ENCODE measurements around the gene HECA. TPM values are rescaled to one million over a fixed set of nuclear protein-coding genes. Genes with fewer than 3 reads are reported as not detected.

HECA gene
- total and polyA plus RNA-seq, 2 experiments from 2014 or later, result 2.4 to 8.1 TPM

- 0 out of 3 replicates have a peak, but pooled peaks cover 3% of the 10 kb centered on the region for H3K4me1 Mint-ChIP-seq
- no peaks in the 10 kb centered on the region for H4K20me1 ChIP-seq (replicated peaks; ENCODE audit: insufficient read depth)
- H3K36me3 Mint-ChIP-seq (ENCODE audit: low read depth), result no peaks in the 10 kb centered on the region
- no peaks in the 10 kb centered on the region for H3K79me2 ChIP-seq (replicated peaks; ENCODE audit: insufficient read depth)
- ATAC-seq (no peak), DNase-seq (ENCODE audit: low spot score) (no peak)
- H3K4me2 ChIP-seq, result no peak overlapping the region
- peaks cover 2% of the 10 kb centered on the region for H3K27me3 Mint-ChIP-seq (ENCODE audit: insufficient read depth, low read depth, poor library complexity)
- H3K27me3 ChIP-seq (ENCODE audit: insufficient read depth), result no peaks in the 10 kb centered on the region
- H3K4me3 Mint-ChIP-seq, result no peak overlapping the region
- no peak overlapping the region for H2AFZ ChIP-seq
- H3K4me3 ChIP-seq, result no peak overlapping the region
- no peak overlapping the region for H3K27ac ChIP-seq (ENCODE audit: low read depth)
- no peak overlapping the region for H3K27ac Mint-ChIP-seq
- H3F3A ChIP-seq (replicated peaks; ENCODE audit: low read depth), result no peaks in the 10 kb centered on the region
- peaks cover 5% of the 10 kb centered on the region; the same call in 1 of the 2 replicates for H3K9me2 ChIP-seq (ENCODE audit: insufficient read depth)
- TF ChIP-seq JUNB (IDR thresholded peaks at IDR 0.05; ENCODE audit: unreplicated experiment), result no peak
- TF ChIP-seq REST (IDR thresholded peaks at IDR 0.05; ENCODE audit: unreplicated experiment), result no peak
- TF ChIP-seq ZNF331 (CRISPR knock-in tag; IDR thresholded peaks at IDR 0.05; ENCODE audit: low read depth), result no peak
- TF ChIP-seq EZH2 (IDR thresholded peaks at IDR 0.05; ENCODE audit: low read depth, unreplicated experiment), result no peak
- no peak for TF ChIP-seq ZNF114 (CRISPR knock-in tag; IDR thresholded peaks at IDR 0.05)
- TF ChIP-seq CTCF (conservative IDR thresholded peaks at IDR 0.05; ENCODE audit: low read depth in 2 of 2), result no peak
- no peak for TF ChIP-seq NANOG (IDR thresholded peaks at IDR 0.05; ENCODE audit: borderline replicate concordance)
- TF ChIP-seq ETS1 (IDR thresholded peaks at IDR 0.05), result no peak
- H3K4me1 ChIP-seq (ENCODE audit: insufficient read depth), result no peaks in the 10 kb centered on the region
- H3K36me3 ChIP-seq (ENCODE audit: insufficient read depth), result no peaks in the 10 kb centered on the region
- no peaks in the 10 kb centered on the region for H3K9me3 Mint-ChIP-seq
Observed at GRCh38 chr6:139108378-139108777, 26.5 kb upstream of the HECA start.

GRCh38 chr6:139109558-139109957, 25.3 kb upstream of the HECA start:
- H3K79me2 ChIP-seq (replicated peaks; ENCODE audit: insufficient read depth), result no peaks in the 10 kb centered on the region
- H3K9me2 ChIP-seq (ENCODE audit: insufficient read depth), result peaks cover under 1% of the 10 kb centered on the region; the same call in 1 of the 2 replicates
- no peaks in the 10 kb centered on the region for H3F3A ChIP-seq (replicated peaks; ENCODE audit: low read depth)
- H3K27me3 Mint-ChIP-seq (ENCODE audit: insufficient read depth, low read depth, poor library complexity), result no peaks in the 10 kb centered on the region
- no peaks in the 10 kb centered on the region for H3K9me3 Mint-ChIP-seq
- no peaks in the 10 kb centered on the region for H3K27me3 ChIP-seq (ENCODE audit: insufficient read depth)
- H4K20me1 ChIP-seq (replicated peaks; ENCODE audit: insufficient read depth), result no peaks in the 10 kb centered on the region
- ATAC-seq (peak; percentile 81), DNase-seq (ENCODE audit: low spot score) (peak; percentile 79)
- peak overlapping the region; percentile 12; the same call in 1 of the 2 replicates for H2AFZ ChIP-seq
- no peak overlapping the region for H3K4me3 ChIP-seq
- no peaks in the 10 kb centered on the region for H3K36me3 Mint-ChIP-seq (ENCODE audit: low read depth)
- 0 out of 3 replicates have a peak, but pooled peaks cover 3% of the 10 kb centered on the region for H3K4me1 Mint-ChIP-seq
- H3K27ac Mint-ChIP-seq, result no peak overlapping the region
- H3K4me1 ChIP-seq (ENCODE audit: insufficient read depth), result no peaks in the 10 kb centered on the region
- H3K27ac ChIP-seq (ENCODE audit: low read depth), result no peak overlapping the region
- no peaks in the 10 kb centered on the region for H3K36me3 ChIP-seq (ENCODE audit: insufficient read depth)
- no peak overlapping the region for H3K4me3 Mint-ChIP-seq
- H3K4me2 ChIP-seq, result no peak overlapping the region
- peak; percentile 68 to 88 for TF ChIP-seq CTCF (conservative IDR thresholded peaks at IDR 0.05; ENCODE audit: low read depth in 2 of 2)
- no peak for TF ChIP-seq ZNF331 (CRISPR knock-in tag; IDR thresholded peaks at IDR 0.05; ENCODE audit: low read depth)
- no peak for TF ChIP-seq ETS1 (IDR thresholded peaks at IDR 0.05)
- TF ChIP-seq NANOG (IDR thresholded peaks at IDR 0.05; ENCODE audit: borderline replicate concordance), result no peak
- TF ChIP-seq REST (IDR thresholded peaks at IDR 0.05; ENCODE audit: unreplicated experiment), result no peak
- TF ChIP-seq POLR2AphosphoS5 (IDR thresholded peaks at IDR 0.05; ENCODE audit: low read depth), result no peak
- TF ChIP-seq ZNF114 (CRISPR knock-in tag; IDR thresholded peaks at IDR 0.05), result no peak

Measured in GM23338 (cell line).